HG03354 (cell line): ENCODE data around the gene SPRR1B.
"Not testable (repeated sequence)": the region's sequence is repeated elsewhere in the genome, so short reads cannot be mapped to it uniquely, and the experiment has no call there.

ENCODE experiments used
- ATAC-seq: cut with Tn5 transposase; IDR thresholded peaks from one replicate; pipeline ENCODE4 v1.9.1; 2021; ENCODE audit warnings: mild to moderate bottlenecking; ENCODE audit not compliant: unreplicated experiment, poor library complexity, severe bottlenecking

The SPRR1B gene

DNA sequence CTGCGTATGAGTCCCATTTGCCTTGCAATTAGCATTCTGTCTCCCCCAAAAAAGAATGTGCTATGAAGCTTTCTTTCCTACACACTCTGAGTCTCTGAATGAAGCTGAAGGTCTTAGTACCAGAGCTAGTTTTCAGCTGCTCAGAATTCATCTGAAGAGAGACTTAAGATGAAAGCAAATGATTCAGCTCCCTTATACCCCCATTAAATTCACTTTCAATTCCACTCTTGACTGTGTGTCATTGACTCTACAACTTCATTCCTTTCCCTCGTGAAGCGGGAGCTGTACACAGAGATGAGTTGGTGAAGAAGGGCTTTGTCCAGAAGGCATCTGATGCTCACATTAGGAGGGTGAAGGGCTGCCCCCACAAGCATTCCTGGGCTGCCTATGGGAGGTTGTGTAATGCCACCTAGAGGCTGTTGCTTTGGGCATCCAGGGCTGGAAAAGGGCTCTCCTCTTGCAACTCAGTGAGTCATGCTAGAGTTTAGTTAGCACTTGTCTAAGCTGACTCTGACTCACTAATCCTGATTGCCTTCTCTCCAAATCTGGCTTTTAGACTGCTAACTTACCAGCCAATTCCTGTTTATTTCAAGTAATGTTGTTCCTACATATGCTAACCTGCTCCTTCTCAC lies 1.8 kb downstream of the SPRR1B start:
- no peak for ATAC-seq

DNA sequence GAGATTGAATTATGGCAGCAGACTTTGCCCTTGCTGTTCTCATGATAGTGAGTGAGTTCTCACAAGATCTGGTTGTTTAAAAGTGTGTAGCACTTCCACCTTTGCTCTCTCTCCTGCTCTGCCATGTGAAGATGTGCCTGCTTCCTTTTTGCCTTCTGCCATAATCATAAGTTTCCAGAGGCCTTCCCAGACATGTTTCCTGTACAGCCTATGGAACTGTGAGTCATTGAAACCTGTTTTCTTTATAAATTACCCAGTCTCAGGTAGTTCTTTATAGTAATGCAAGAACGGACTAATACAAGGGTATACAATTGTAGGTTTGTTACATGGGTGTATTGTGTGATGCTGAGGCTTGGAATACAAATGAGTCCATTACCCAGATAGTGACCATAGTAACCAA lies 4.2 kb downstream of the SPRR1B start:
- ATAC-seq: no peak

DNA sequence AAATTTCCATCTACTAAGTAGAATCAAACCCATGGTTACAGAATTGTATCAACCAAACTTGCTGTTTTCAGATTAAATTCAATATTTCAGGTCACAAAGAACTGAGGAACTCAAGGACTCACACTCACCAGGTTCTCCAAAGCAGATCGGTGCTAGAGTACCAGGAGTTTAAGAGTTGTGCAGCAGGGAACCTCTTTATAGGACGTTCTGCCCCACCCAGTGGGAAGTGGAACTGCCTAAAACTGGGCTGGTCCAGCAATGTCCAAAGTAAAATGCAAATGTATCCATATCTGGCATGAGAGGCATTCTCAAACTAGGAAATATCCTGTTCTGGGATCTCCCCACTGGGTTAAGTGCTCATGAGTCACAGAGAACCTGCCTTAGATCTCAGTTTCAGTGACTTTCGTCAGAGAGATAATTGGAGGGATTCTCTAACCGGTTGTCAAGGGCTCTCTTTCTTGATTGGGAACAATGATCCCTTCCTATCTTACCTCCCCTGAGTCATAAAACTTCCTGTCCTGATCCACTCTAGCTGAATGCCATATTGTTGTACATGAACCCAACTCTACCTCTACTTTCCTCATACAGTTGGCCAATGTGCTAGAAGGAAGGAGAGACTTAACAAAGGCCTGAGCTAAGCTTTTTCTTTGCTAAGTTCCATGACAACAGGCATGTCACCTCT lies 10.1 kb downstream of the SPRR1B start, which contains the start of gene SPRR2D:
Gene SPRR2D (minus strand): TSS at position 171 of the 682 bp plus-strand sequence. CDS start 774 bp downstream, outside the sequence.
- no peak for ATAC-seq

DNA sequence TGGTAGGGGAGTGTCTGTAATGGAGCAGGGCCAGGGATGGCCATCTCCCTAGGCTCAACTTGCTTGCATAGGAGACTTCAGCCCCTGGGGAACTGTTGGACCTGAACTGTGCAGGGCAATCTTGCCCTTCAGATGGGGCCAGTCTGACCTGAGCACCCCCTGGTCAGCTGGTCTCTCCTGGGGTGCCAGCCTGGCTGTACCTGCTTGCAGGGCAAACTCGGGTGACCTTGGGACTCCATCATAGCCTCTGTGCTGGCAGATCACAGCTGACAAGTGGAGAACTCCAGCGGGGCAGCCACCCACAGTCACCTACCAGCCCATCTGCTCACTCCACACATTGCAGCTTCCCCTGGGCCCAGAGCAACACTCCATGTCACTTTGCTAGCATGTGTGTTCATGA lies 18.2 kb downstream of the SPRR1B start:
- no peak for ATAC-seq

DNA sequence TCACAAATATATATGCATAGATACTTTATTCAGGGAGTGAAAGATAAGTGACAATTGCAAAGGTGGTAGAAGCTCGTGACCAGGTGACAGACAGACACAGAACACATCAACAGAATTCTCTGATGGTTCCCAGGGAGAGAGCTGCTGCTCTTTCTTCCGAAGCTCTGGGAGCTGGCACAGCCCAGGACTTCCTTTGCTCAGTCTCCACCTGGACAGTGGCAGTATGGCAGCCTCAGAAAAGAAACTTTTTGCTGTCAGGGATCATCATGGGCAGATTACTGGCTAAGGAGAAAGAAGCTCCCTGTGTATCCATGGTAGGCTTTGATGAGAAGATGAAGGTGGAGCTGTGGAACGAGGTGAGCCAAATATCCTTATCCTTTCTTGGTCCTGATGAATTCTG lies 25.1 kb downstream of the SPRR1B start:
- ATAC-seq: not testable (repeated sequence)

DNA sequence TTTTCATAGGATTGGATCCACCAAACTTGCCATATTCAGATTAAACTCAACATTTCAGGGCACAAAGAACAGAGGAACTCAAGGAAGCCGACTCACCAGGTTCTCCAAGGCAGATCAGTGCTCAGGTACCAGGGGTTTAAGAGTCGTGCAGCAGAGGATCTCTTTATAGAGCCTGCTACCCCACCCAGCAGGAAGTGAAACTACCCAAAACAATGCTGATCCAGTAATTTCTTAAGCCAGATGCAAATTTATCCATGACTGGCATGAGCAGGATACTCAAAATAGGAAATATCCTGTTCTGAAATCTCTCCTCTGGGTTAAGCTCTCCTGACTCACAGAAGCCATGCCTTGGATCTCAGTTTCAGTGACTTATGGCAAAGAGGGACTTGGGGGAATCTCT lies 26.4 kb downstream of the SPRR1B start, which contains the start of gene SPRR2A:
Gene SPRR2A (minus strand): TSS at position 138 of the 400 bp plus-strand sequence. CDS start 777 bp downstream, outside the sequence.
- no peak for ATAC-seq

DNA sequence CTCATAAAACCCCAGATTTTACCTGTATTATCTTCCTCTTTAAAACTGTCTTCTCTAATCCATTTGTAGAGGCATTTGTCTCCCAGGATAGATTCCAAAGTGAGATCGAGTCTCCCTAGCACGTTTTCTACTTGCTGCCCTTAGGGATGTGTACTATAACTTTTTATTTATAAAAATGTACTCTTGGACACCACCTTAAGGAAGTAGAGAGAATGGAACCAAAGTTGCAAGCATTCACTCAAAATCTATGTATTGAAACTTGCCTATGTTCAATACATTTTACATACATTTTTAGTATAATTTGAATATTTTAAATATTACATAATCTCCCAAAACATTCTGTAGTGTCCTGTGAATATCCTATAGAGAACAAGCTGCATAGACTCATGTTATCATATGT lies 27.2 kb downstream of the SPRR1B start:
- no peak for ATAC-seq

DNA sequence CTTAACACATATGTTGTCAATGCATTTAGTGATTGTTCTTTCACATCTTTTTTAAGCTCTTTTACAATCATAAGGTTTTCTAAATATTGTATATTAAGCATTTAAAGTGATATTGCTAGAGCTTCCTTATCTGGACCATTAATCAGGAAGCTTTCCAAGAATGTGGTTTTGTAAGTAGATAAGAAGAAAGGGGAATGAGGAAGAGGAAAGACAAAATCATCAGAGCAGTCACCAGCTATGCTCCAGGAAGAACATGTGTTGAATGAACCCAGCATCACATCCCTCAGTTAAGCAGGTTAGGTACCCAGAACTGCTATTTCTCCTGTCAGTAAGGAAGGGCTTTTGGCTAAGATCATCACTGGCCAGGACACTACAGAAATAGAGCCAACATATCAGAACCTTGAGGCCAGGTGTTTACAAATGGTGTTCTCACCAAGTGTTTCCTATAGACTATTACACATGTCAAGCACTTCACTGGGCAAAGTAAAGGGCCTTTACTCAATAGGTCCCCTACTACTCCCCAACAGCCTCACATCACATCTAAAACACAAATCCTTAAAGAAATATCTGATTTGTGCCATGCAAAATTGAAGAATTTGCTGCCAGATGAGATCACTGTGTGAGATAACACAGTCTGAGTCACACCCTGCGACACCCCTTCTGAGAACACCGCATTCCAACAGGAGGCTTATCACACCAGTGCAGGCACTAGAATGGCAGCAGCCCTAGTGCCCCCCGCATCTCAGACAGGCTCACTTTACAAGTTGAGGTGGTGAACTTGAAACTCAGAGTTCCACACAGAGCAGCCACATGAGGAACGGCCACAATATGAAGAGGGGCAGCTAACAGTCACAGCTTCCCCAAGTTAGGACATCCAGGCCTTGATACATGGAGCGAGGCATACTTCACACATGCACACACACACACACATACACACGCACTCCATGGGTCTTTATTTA lies 28.1 kb downstream of the SPRR1B start:
- ATAC-seq: no peak

DNA sequence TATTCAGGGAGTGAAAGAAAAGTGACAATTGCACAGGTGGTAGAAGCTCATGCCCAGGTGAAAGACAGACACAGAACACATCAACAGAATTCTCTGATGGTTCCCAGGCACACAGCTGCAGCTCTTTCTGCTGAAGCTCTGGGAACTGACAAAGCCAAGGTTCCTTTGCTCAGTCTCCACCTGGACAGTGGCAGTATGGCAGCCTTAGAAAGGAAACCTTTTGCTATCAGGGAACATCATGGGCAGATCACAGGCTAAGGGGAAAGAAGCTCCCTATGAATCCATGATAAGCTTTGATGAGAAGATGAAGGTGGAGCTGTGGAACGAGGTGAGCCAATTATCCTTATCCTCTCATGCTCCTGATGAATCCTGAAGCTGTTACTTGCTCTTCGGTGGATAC lies 39.2 kb downstream of the SPRR1B start:
- ATAC-seq: no peak

DNA sequence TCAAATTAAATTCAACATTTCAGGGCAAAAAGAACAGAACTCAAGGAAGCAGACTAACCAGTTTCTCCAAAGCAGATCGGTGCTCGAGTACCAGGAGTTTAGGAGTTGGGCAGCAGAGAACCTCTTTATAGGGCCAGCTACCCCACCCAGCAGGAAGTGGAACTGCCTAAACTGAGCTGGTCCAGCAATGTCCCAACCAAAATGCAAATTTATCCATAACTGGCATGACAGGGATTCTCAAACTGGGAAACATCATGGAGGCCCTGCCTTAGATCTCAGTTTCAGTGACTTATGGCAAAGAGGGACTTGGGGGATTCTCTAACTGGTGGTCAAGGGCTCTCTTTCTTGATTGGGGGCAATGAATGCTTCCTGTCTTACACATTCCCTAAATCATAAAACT lies 40.5 kb downstream of the SPRR1B start, which contains the start of gene SPRR2B:
Gene SPRR2B (minus strand): TSS at position 101 of the 400 bp plus-strand sequence. CDS start 772 bp downstream, outside the sequence.
- ATAC-seq: no peak

DNA sequence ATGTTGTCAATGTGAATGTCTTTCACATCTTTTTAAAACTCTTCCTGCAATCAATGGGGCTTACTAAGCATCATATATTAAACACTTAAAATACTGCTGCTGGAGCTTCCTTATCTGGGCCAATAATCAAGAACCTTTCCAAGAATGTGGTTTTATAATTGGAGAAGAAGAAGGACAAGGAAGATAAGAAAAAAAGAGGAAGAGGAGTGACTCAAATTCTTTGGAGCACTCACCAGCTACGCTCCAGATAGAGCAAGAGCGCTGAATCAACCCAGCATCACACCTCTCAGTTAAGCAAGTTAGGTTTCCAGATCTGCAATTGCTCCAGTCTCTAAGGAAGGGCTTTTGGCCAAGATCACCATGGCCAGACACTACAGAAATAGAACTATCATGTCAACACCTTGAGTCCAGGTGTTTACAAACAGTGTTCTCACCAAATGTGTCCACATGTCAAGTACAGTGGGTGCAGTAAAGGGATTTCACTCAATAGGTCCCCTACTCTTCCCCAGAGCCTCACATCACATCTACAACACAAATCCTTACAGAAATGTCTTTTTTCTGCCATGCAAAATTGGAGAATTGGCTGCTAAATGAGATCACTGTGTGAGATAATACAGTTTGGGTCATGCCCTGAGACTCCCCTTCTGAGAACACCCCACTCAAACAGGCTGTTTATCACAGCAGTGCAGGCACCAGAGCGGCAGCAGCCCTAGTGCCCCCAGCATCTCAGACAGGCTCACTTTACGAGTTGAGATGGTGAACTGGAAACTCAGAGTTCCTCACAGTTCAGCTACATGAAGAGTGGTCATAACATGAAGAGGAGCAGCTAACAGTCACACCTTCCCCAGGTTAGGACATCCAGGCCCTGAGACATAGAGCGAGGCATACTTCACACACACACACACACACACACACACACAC lies 42.1 kb downstream of the SPRR1B start:
- ATAC-seq: no peak

DNA sequence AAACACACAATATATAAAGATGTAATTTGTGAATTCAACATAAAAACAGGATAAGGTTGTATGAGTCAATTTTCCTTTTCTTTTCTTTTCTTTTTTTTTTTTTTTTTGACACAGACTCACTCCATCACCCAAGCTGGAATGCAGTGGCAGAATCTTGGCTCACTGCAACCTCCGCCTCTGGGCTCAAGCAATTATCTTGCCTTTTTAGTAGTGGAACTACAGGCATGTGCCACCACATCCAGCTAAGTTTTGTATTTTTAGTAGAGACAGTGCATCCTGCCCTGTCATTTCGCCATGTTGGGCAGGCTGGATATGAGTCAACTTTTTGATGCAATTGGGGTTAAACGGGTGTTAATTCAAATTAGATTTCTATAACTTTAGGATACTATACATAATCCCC lies 50.7 kb downstream of the SPRR1B start:
- ATAC-seq: no peak
